Panc1 (cell line): ENCODE measurements around the gene ERAL1. TPM values are rescaled to one million over a fixed set of nuclear protein-coding genes. Genes with fewer than 3 reads are reported as not detected.

Experiments used
- ATAC-seq: fragments of 200-7000 bp; cut with Tn5 transposase; 2 replicates; pipeline ENCODE4 v1.9.1; 2020; ENCODE audit warnings: mild to moderate bottlenecking, moderate library complexity
- BruUV-seq: library from RNA; stranded (reverse); fragments of 400-500 nt; replicated peaks from 2 replicates; lab custom pipeline; 2021; lab: Mats Ljungman, UMichigan
- CTCF ChIA-PET: fragments of 300-600 bp; sonication (Branson Sonifier 250); formaldehyde crosslinking; loops from one replicate; lab custom pipeline; 2022; ENCODE audit warnings: antibody characterized with exemption; lab: Charles Lee
- POLR2A ChIA-PET: fragments of 300-600 bp; sonication (Branson Sonifier 250); formaldehyde crosslinking; loops from one replicate; lab custom pipeline; 2022; ENCODE audit warnings: antibody characterized with exemption; lab: Charles Lee
- DNase-seq: peaks from one replicate; pipeline ENCODE4 v3.0.0-alpha.2; 2010; ENCODE audit warnings: low read depth, low spot score
- H3K27ac ChIP-seq: 2 replicates; pipeline ENCODE4 v1.5.1; 2011; ENCODE audit warnings: mild to moderate bottlenecking, low read length, inconsistent platforms
- H3K27me3 ChIP-seq: fragments of 200-500 bp; sonication (Bioruptor generic); 2 replicates; pipeline ENCODE4 v1.6.0; 2014; ENCODE audit warnings: low read length, inconsistent platforms; ENCODE audit not compliant: control insufficient read depth, insufficient read depth
- H3K36me3 ChIP-seq: fragments of 200-500 bp; sonication (Bioruptor generic); 2 replicates; pipeline ENCODE4 v1.5.1; 2014; ENCODE audit warnings: inconsistent platforms, mild to moderate bottlenecking, low read length, moderate library complexity; ENCODE audit not compliant: control insufficient read depth, insufficient read depth
- H3K4me1 ChIP-seq: 2 replicates; pipeline ENCODE4 v1.5.1; 2011; ENCODE audit warnings: inconsistent platforms, mild to moderate bottlenecking, low read length, moderate library complexity; ENCODE audit not compliant: control insufficient read depth, insufficient read depth
- H3K4me3 ChIP-seq, 2 experiments: 2 replicates each; pipeline ENCODE4 v1.5.1; 2011 to 2012; ENCODE audit warnings: low read depth in 2 of 2, low read length in 2 of 2, mild to moderate bottlenecking in 2 of 2, inconsistent platforms in 1 of 2, moderate library complexity in 1 of 2
- H3K9me3 ChIP-seq: fragments of 200-500 bp; sonication (Bioruptor generic); 2 replicates; pipeline ENCODE4 v1.5.1; 2014; ENCODE audit warnings: low read depth, mild to moderate bottlenecking, inconsistent platforms, low read length, moderate library complexity; ENCODE audit not compliant: control insufficient read depth, insufficient read depth
- POLR2AphosphoS5 ChIP-seq: IDR thresholded peaks from 2 replicates; pipeline ENCODE4 v1.6.1; 2012; ENCODE audit warnings: mild to moderate bottlenecking, low read depth, low read length, moderate library complexity
- SIN3A ChIP-seq: IDR thresholded peaks from 2 replicates; pipeline ENCODE4 v1.6.1; 2012; ENCODE audit warnings: low read depth, mild to moderate bottlenecking, low read length, moderate library complexity, borderline replicate concordance; ENCODE audit not compliant: insufficient read depth
- TCF7L2 ChIP-seq: IDR thresholded peaks from 2 replicates; pipeline ENCODE4 v1.6.1; 2011; ENCODE audit warnings: mild to moderate bottlenecking, low read depth, low read length, inconsistent platforms
- in situ Hi-C: cut with HindIII; loops from 2 replicates; pipeline ENCODE4 v1.10.0; 2016; ENCODE audit warnings: low sequenced_read_pairs, low pct_unique_long_range_greater_than_20kb
- intact Hi-C: fragments of 100-400 bp; cut with micrococcal nuclease; formaldehyde crosslinking; loops from one replicate; pipeline ENCODE4 v1.10.0; 2022; ENCODE audit not compliant: unreplicated experiment
- total RNA-seq: library from RNA; stranded (reverse); gene quantifications from one replicate; pipeline ENCODE4 v1.2.1, GENCODE V29; 2021; ENCODE audit not compliant: unreplicated experiment
- TF ChIP-seq, protein P1 (sequence below): fragments of 450-650 bp; IDR thresholded peaks from 2 replicates; pipeline ENCODE4 v1.5.1; 2017; ENCODE audit warnings: mild to moderate bottlenecking
- TF ChIP-seq, protein P2 (sequence below), 2 experiments: IDR thresholded peaks; 2 replicates each; pipeline ENCODE4 v1.6.1; 2011 to 2012; ENCODE audit warnings: low read depth in 2 of 2, control low read depth in 1 of 2, low read length in 1 of 2, mild to moderate bottlenecking in 1 of 2, moderate library complexity in 1 of 2; ENCODE audit not compliant: insufficient read depth in 1 of 2

The ERAL1 gene
- total RNA-seq, 1 experiment from 2014 or later: 74.2 TPM

DNA sequence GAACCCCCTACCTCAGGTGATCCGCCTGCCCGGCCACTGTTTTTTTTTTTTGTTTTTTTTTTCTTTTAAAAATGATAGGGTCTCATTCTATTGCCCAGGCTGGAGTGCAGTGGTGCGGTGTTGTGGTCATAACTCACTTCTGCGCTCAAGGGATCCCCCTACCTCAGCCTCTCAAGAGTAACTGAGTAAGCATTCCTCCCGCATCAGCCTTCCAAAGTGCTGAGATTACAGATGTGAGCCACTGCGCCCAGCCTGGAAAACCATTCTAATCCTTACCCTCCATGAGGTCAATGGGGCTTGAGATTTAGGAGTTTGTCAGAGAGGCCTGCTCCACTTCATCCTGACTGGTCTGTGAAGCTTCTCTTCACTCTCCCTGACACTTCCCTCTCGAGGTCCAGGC is 12.5 kb downstream of the ERAL1 start:
- no peak for DNase-seq
- H3K27me3 ChIP-seq: no peaks in the 10 kb centered on the region
- no peak overlapping the region for H3K27ac ChIP-seq
- intact Hi-C loops: no loop called here
- in situ Hi-C loops: no loop called here
- no peak overlapping the region for H3K4me3 ChIP-seq
- H3K36me3 ChIP-seq: no peaks in the 10 kb centered on the region
- CTCF ChIA-PET: no interaction called here
- BruUV-seq: no TSS peak
- H3K4me1 ChIP-seq: no peaks in the 10 kb centered on the region
- no peaks in the 10 kb centered on the region for H3K9me3 ChIP-seq
- TF ChIP-seq SIN3A: no peak
- TF ChIP-seq, protein P1, sequence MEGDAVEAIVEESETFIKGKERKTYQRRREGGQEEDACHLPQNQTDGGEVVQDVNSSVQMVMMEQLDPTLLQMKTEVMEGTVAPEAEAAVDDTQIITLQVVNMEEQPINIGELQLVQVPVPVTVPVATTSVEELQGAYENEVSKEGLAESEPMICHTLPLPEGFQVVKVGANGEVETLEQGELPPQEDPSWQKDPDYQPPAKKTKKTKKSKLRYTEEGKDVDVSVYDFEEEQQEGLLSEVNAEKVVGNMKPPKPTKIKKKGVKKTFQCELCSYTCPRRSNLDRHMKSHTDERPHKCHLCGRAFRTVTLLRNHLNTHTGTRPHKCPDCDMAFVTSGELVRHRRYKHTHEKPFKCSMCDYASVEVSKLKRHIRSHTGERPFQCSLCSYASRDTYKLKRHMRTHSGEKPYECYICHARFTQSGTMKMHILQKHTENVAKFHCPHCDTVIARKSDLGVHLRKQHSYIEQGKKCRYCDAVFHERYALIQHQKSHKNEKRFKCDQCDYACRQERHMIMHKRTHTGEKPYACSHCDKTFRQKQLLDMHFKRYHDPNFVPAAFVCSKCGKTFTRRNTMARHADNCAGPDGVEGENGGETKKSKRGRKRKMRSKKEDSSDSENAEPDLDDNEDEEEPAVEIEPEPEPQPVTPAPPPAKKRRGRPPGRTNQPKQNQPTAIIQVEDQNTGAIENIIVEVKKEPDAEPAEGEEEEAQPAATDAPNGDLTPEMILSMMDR: no peak
- no peak for TF ChIP-seq TCF7L2
- TF ChIP-seq, protein P2, sequence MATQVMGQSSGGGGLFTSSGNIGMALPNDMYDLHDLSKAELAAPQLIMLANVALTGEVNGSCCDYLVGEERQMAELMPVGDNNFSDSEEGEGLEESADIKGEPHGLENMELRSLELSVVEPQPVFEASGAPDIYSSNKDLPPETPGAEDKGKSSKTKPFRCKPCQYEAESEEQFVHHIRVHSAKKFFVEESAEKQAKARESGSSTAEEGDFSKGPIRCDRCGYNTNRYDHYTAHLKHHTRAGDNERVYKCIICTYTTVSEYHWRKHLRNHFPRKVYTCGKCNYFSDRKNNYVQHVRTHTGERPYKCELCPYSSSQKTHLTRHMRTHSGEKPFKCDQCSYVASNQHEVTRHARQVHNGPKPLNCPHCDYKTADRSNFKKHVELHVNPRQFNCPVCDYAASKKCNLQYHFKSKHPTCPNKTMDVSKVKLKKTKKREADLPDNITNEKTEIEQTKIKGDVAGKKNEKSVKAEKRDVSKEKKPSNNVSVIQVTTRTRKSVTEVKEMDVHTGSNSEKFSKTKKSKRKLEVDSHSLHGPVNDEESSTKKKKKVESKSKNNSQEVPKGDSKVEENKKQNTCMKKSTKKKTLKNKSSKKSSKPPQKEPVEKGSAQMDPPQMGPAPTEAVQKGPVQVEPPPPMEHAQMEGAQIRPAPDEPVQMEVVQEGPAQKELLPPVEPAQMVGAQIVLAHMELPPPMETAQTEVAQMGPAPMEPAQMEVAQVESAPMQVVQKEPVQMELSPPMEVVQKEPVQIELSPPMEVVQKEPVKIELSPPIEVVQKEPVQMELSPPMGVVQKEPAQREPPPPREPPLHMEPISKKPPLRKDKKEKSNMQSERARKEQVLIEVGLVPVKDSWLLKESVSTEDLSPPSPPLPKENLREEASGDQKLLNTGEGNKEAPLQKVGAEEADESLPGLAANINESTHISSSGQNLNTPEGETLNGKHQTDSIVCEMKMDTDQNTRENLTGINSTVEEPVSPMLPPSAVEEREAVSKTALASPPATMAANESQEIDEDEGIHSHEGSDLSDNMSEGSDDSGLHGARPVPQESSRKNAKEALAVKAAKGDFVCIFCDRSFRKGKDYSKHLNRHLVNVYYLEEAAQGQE (IDR thresholded peaks at IDR 0.05; ENCODE audit: insufficient read depth in 1 of 2, low read depth in 2 of 2, low read length in 1 of 2): no peak
- no peak for TF ChIP-seq POLR2AphosphoS5
- ATAC-seq: no peak
- POLR2A ChIA-PET: no interaction called here

DNA sequence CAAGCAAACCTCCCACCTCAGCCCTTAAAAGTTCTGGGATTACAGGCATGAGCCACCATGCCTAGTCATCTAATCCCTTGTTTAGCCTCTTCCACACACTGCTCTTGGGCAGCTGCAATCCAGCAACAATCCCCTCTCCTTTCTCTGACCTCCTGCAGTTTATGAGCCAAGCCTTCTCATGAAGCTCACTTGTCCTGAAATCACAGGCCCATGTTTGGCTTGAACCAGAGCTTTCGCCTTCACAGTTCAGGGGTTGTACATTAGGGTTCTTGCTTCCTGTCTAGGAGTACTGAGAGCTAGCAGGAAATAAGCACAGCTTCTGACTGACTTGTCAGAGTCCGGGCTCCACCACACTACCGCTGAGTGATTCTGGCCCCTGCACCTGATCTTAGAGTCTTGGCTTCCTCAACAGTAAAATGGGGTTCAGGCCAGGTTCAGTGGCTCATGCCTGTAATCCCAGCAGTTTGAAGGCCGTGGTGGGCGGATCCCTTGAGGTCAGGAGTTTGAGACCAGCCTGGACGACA is 16.3 kb downstream of the ERAL1 start:
- in situ Hi-C loops: loop anchor here (10.0 kb wide), 1 partner anchor 106 kb away; no protein-coding TSS in a partner anchor
- no peaks in the 10 kb centered on the region for H3K27me3 ChIP-seq
- intact Hi-C loops: loop anchor here (10.0 kb wide), 1 partner anchor 106 kb away; no protein-coding TSS in a partner anchor
- ATAC-seq (no peak), DNase-seq (no peak)
- no peak overlapping the region for H3K4me3 ChIP-seq
- H3K4me1 ChIP-seq: no peaks in the 10 kb centered on the region
- H3K27ac ChIP-seq: no peak overlapping the region
- no peaks in the 10 kb centered on the region for H3K9me3 ChIP-seq
- no peaks in the 10 kb centered on the region for H3K36me3 ChIP-seq
- BruUV-seq: no TSS peak
- TF ChIP-seq SIN3A (no peak), POLR2AphosphoS5 (no peak), TCF7L2 (no peak)
- TF ChIP-seq, protein P1: no peak
- TF ChIP-seq, protein P2 (IDR thresholded peaks at IDR 0.05; ENCODE audit: insufficient read depth in 1 of 2, low read depth in 2 of 2, low read length in 1 of 2): no peak
- ChIA-PET POLR2A (interaction anchor here (0.6 to 0.9 kb wide), 4 partner anchors 11 to 273 kb away, joined by 3 to 8 read pairs (median 4); partner anchors contain the start of gene FLOT2), CTCF (no interaction called here)
